Suppressor macrophage (primary cell): Measurements from ENCODE around the gene AHR.

Experiments used
- DNase-seq, 4 experiments: peaks; one replicate each; pipeline ENCODE4 v3.0.0-alpha.2; 2020 to 2022

AHR gene

DNA sequence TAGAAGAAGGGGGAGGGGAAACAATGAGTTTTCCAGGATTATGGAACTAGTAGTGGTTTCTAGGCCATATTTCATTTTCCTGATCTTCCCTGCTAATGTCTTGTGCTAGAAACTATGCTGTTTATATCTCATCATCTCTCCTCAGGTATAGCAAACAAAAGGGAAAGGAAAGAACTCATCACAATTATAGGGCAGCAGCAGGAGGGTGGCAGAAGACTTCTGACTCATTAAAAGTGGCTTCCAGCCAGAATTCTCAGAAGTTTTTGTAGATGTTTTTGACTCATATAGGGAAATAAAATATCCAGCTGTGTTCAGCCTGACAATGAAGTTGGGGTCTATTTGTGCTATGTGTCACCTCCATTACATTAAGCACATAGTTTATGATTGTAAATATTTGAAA lies 6.5 kb downstream of the AHR start:
- peak; percentile 33 to 84 (median 68) for DNase-seq

DNA sequence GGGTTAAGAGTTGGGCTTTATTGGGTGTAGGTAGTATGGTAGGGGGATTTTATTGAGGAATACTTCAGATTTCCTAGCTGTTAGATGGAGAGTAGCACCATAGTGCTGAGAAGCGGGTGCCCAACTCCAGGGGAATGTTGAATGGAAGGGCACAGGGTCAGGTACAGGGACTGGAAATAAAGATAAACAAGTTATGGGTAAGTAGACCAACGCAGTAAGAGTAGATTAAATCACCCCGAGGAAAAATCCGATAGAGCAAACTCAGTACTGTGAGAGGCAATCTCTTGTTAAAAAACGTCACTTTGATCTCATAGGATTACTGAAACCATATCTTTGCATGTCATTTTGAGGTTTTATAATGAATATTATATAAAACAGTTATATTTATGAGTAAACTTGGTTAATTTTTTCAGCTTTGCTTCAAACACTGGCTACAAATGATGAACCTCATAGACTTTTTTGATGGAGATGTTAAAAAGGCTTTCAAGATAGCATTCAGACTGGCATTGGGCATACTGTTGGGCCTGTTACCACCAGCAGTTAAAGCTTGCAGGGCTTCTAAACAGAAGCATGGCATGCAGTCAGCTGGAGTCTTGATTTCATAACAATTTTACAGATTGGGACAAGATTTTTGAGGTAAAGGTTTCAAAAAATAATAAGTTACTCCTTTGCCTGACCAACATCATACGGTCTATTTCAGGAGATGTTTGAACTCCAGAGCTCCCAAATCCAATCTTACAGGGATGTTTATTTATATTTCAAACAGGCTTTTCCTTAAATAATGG lies 7.1 kb downstream of the AHR start:
- DNase-seq = no peak

- DNase-seq = peak in 2 of 4 experiments; percentile 20
Measured at GRCh38 chr7:17307000-17307399, 8.5 kb downstream of the AHR start.

DNA sequence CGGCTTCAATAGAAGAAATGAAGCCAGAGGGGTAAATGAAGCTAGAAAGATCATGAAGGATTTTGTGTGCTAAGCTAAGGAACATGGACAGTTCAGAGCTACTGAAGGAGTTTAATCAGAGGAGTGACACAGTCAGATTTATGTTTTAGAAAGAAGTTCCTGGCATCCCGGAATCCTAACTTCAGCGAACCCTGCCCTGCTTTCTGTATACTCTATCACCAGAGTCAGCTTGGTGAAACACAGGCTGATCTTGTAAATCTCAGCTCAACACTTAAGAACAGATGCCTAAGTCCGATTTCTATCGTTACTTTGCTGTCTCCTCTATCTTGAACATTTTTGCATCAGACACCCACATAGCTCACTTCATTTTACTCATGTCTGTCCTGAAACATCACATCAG lies 9.1 kb downstream of the AHR start:
- DNase-seq = no peak

- DNase-seq = no peak
Measured at GRCh38 chr7:17307969-17308648, 9.7 kb downstream of the AHR start.

- no peak for DNase-seq
Measured at GRCh38 chr7:17311194-17311593, 12.7 kb downstream of the AHR start.

DNA sequence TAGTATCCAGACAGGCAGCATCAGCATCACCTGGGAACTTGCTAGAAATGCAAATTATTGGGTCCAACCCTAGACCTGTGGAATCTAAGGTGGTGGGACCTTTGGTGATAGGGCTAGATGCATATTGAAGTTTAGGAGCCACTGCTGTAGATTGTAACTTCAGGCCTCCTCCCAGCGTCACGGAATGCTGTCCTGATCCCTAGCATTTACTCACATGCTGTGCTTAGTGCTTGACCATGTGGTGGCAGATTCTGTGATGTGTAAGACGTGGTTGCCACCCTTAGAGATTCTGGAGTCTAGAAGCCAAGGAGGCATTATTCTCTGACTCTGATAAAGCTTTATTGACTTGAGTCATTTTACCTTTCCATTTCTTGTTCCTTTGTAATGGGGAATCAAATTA lies 13.5 kb downstream of the AHR start:
- no peak for DNase-seq

DNA sequence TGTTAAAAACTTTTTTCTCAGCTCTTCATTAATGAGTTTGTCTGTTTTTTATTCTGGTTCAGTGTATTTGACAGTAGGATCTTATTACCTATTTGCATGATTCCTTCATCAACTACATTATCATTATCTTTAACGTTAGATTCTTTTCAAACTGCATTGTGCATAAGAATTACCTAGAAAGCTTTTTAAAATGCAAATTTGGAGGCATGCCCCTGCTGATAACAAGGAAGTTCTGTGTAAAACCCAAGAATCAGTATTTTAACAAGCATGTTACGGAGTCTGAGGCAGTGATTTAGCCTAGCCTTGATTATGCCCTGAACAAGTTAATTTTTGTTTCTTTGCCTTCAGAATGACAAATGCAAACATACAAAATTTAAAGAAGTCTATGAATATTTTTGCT lies 14.2 kb downstream of the AHR start:
- DNase-seq = no peak

DNA sequence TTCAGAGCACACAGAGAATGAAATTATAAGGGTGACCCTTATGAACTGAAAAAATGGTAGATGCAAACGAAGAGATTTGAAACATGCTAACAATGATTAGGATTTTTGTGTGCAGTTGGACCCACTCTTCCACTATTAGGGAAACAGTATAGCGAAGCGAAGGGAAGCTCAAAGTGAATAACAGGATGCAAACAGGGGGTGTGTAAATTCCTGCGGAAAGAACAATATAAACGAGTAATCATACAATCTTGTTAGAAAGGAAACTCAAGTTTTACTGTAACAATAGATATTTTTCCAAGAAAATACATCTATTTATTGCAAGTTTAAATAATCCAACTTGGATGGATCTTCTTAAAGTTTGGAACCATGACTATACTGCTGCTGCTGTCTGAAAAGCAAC lies 14.7 kb downstream of the AHR start:
- no peak for DNase-seq

GRCh38 chr7:17315974-17316373 lies 17.5 kb downstream of the AHR start:
- no peak for DNase-seq

- no peak for DNase-seq
Measured at GRCh38 chr7:17318146-17318545, 19.7 kb downstream of the AHR start.

- DNase-seq = peak in 1 of 4 experiments; percentile 28
Measured at GRCh38 chr7:17319164-17320101, 21.0 kb downstream of the AHR start.

- no peak for DNase-seq
Measured at GRCh38 chr7:17320102-17320497, 21.6 kb downstream of the AHR start.

- peak in 1 of 4 experiments; percentile 23 for DNase-seq
Measured at GRCh38 chr7:17320657-17321056, 22.2 kb downstream of the AHR start.

DNA sequence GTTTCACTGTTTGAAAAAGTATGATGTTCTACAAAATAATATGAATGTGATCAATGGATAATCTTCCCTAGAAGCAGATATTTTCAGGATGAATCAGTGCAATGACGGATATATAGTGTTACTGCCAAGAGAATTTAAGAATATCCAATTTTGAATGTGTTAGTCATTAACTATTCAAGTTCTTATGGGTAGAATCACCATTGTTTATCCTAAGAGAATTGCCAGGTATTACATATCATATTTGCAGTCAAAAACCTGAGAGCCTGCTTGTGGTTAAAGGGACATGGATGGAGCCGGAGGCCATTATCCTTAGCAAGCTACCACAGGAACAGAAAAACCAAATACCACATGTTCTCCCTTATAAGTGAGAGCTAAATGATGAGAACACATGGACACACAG lies 26.9 kb downstream of the AHR start:
- no peak for DNase-seq

DNA sequence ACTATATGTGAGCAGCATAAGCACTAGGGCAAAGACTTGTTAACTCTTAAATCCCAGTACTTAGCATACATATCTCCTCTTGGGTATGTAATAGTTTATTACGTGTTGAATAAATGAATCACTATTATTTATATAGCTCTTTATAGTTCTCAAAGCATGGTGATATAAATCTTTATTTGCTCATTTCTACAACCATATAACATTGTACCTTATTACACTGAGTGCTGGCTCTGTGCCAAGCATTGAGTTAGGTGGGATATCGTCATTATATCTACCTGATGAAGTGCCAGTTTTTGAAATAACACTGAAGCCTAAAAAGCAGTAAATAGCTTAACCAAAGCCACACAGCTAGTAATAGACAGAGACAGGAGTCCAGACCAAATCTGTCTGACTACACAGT lies 27.9 kb downstream of the AHR start:
- no peak for DNase-seq

- DNase-seq = no peak
Measured at GRCh38 chr7:17328641-17329040, 30.2 kb downstream of the AHR start.

DNA sequence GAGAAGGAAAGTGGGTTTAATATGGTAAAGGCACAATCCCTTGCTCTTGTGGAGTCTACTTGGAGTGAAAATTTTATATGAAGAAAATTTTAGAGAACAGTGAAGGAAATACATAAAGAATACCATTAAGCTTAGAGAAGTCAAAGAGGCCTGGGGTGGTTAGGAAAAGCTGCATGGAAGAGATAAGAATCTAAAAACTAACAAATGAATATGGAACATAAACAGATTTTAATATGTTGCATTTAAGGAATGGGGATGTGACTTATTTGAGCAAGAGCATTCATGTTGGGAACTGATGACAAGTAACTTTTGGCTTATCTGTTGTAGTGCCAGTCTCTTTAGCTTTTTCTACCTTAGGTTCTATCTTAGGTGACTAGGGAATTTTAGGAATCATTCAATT lies 31.0 kb downstream of the AHR start:
- DNase-seq = no peak

DNA sequence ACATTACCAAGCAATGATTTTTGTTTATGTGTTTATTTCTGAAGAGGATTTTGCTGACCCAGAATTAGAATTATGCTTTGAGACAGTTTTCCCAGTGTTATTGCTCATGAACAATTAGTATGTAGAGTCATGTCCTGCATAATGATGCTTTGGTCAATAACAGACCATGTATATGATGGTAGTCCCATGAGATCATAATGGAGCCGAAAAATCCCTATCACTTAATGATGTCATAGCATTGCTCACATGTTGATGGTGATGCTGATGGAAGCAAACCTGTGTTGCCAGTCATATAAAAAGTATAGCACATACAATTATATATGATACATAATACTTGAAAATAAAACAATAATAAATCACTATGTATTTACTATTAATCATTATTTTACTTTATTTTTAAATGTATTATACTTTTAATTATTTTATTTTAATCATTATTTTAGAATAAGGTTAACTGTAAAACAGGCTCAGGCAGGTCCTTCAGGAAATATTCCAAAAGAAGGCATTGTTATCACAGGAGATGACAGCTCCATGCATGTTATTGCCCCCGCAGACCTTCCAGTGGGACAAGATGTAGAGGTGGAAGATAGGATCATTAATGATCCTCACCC lies 33.5 kb downstream of the AHR start:
- no peak for DNase-seq

DNA sequence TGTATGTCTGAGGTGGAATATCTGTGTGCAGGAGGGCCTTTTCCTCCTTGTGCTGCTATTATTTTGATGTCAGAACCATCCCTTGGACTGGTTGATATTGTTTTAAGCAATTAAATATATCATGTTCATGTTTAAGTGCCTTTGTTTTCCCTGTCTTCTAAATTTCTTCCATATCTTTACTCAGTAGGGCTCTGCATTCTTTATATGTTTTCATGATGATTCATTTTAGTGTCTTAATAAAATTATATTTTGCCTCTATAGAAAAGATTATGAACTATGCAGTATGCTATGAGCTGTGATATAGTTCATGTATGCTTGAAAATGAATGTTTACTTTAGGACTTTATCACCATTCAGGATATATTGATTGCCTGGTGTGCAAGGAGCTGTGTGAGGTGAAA lies 34.8 kb downstream of the AHR start:
- DNase-seq = no peak

- no peak for DNase-seq
Measured at GRCh38 chr7:17336168-17336567, 37.7 kb downstream of the AHR start.

DNA sequence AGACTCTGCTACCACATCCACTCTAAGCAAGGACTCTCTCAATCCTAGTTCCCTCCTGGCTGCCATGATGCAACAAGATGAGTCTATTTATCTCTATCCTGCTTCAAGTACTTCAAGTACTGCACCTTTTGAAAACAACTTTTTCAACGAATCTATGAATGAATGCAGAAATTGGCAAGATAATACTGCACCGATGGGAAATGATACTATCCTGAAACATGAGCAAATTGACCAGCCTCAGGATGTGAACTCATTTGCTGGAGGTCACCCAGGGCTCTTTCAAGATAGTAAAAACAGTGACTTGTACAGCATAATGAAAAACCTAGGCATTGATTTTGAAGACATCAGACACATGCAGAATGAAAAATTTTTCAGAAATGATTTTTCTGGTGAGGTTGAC lies 40.7 kb downstream of the AHR start:
- DNase-seq = no peak

DNA sequence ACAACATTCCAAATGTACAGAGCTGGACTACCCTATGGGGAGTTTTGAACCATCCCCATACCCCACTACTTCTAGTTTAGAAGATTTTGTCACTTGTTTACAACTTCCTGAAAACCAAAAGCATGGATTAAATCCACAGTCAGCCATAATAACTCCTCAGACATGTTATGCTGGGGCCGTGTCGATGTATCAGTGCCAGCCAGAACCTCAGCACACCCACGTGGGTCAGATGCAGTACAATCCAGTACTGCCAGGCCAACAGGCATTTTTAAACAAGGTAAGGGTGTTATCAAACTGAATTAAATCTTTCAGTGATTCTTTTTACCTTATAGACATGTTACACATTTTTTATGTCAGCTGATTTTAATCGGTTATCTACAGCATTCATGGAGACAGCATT lies 41.5 kb downstream of the AHR start:
- no peak for DNase-seq
